K562 (cell line): ENCODE measurements around the gene SMYD1. TPM values are rescaled to one million over a fixed set of nuclear protein-coding genes. Genes with fewer than 3 reads are reported as not detected.

Source experiments
- ATF1 ChIP-seq, 2 experiments: fragments of 450-650 bp in 1 of 2; IDR thresholded peaks; 2 replicates each; pipeline ENCODE4 v1.6.1; 2016; ENCODE audit warnings: missing compliant biosample characterization in 1 of 2, missing genetic modification characterization in 1 of 2
- MYNN ChIP-seq, 2 experiments: sonication (generic); formaldehyde crosslinking in 1 of 2; IDR thresholded peaks; 2 replicates each; pipeline versions ENCODE4 v1.5.0 to v1.6.1; 2016 to 2020; ENCODE audit warnings: antibody characterized with exemption in 1 of 2, missing genetic modification reagents in 1 of 2
- NFXL1 ChIP-seq: fragments of 450-650 bp; formaldehyde crosslinking; IDR thresholded peaks from 2 replicates; pipeline ENCODE4 v1.4.0; 2021; ENCODE audit warnings: mild to moderate bottlenecking
- NR2C2 ChIP-seq, 2 experiments: fragments of 200-800 bp in 1 of 2; sonication (Bioruptor generic) in 1 of 2; sonication (generic) in 1 of 2; formaldehyde crosslinking in 1 of 2; IDR thresholded peaks; 2 replicates each; pipeline versions ENCODE4 v1.6.1 to v1.8.0; 2016 to 2022; ENCODE audit warnings: mild to moderate bottlenecking in 1 of 2, missing compliant biosample characterization in 1 of 2, missing genetic modification characterization in 1 of 2, missing genetic modification reagents in 1 of 2
- RFX1 ChIP-seq: fragments of 450-650 bp; IDR thresholded peaks from 2 replicates; pipeline ENCODE4 v1.6.1; 2016; ENCODE audit warnings: mild to moderate bottlenecking, moderate library complexity
- SMAD1 ChIP-seq: fragments of 150-350 bp; IDR thresholded peaks from 2 replicates; pipeline ENCODE4 v1.6.1; 2014; ENCODE audit warnings: low read length, low read depth; ENCODE audit not compliant: partially characterized antibody
- ZNF232 ChIP-seq: sonication (generic); formaldehyde crosslinking; IDR thresholded peaks from 2 replicates; pipeline ENCODE4 v1.8.0; 2022; ENCODE audit warnings: mild to moderate bottlenecking, missing genetic modification reagents
- ZNF445 ChIP-seq: fragments of 250-450 bp; sonication (Bioruptor Pico); IDR thresholded peaks from 2 replicates; pipeline ENCODE4 v1.4.0; 2020; ENCODE audit warnings: low read depth, mild to moderate bottlenecking, moderate library complexity
- ZSCAN32 ChIP-seq: fragments of 450-650 bp; formaldehyde crosslinking; IDR thresholded peaks from 2 replicates; pipeline ENCODE4 v1.4.0; 2020; ENCODE audit warnings: mild to moderate bottlenecking, moderate library complexity
- polyA plus RNA-seq, 8 experiments: library from polyadenylated mRNA; depleted of rRNA in 4 of 8; stranded (reverse) in 5 of 8; unstranded in 3 of 8; fragments of >200 nt; fragmentation: Nextera tagmentation in 2 of 8; fragmentation: Illumina TruSeq in 1 of 8; extraction: Ambion mirVana in 2 of 8; extraction: Trizol in 1 of 8; gene quantifications; 2 replicates each; pipeline versions ENCODE4 v1.2.1 to v1.2.3, GENCODE V29; 2011 to 2014; ENCODE audit warnings: inconsistent platforms in 1 of 8, missing spikeins in 1 of 8
- total RNA-seq, 7 experiments: library from RNA; depleted of rRNA in 6 of 7; stranded (reverse); fragments of >200 nt in 6 of 7; fragmentation: Illumina TruSeq in 2 of 7; extraction: Trizol in 2 of 7; gene quantifications; 2 replicates each; pipeline versions ENCODE4 v1.2.1 to v1.2.3, GENCODE V29; 2011 to 2021; ENCODE audit warnings: low replicate concordance in 1 of 7
- TF ChIP-seq, protein P1 (sequence below): fragments of 450-650 bp; IDR thresholded peaks from 2 replicates; pipeline ENCODE4 v1.6.1; 2016; ENCODE audit warnings: mild to moderate bottlenecking
- TF ChIP-seq, protein P2 (sequence below): fragments of 200-800 bp; sonication (Bioruptor generic); IDR thresholded peaks from 2 replicates; pipeline ENCODE4 v1.6.1; 2017; ENCODE audit warnings: missing genetic modification characterization, missing compliant biosample characterization
- TF ChIP-seq, protein P3 (sequence below), 2 experiments: fragments of 250-450 bp in 1 of 2; fragments of 450-650 bp in 1 of 2; sonication (Bioruptor Pico) in 1 of 2; IDR thresholded peaks; 2 replicates each; pipeline versions ENCODE4 v1.6.1 to v1.8.0; 2016 to 2021; ENCODE audit warnings: mild to moderate bottlenecking in 2 of 2, moderate library complexity in 2 of 2, missing compliant biosample characterization in 1 of 2, missing genetic modification characterization in 1 of 2
- TF ChIP-seq, protein P4 (sequence below): fragments of 250-450 bp; sonication (Bioruptor Pico); IDR thresholded peaks from 2 replicates; pipeline ENCODE4 v1.4.0; 2020
- TF ChIP-seq, protein P5 (sequence below): fragments of 450-650 bp; IDR thresholded peaks from 2 replicates; pipeline ENCODE4 v1.6.1; 2016; ENCODE audit warnings: borderline replicate concordance

SMYD1 gene
- total and polyA plus RNA-seq, 9 of the 15 experiments (the other 6 are each of a cell fraction or from before 2014, with no cell fraction given): not detected

DNA sequence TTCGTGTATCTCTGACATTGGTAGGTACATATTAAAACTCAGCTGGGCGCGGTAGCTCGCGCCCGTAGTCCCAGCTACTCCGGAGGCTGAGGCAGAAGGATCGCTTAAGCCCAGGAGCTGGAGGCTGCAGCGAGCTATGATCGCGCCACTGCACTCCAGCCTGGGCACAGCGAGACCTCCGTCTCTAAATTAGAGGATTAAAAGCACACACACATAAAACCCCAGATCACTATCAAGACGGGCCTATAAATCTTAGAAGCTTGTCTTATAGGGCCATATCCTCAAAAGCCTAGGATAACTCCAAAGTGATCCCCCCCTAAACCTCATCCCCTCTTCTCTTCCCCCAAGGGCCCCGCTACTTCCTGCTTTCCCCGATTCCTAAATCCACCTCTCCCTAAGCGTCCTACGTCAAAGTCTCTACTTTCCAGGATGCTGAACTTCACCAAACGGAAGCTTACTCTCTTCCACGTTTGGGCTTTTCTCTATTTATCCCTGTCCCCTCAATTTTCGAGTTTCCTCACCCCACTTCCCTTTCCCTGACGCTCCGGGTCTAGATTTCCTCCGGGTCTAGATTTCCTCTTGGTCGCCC, 12.7 kb upstream of the SMYD1 start (continued):
- TF ChIP-seq, protein P1, sequence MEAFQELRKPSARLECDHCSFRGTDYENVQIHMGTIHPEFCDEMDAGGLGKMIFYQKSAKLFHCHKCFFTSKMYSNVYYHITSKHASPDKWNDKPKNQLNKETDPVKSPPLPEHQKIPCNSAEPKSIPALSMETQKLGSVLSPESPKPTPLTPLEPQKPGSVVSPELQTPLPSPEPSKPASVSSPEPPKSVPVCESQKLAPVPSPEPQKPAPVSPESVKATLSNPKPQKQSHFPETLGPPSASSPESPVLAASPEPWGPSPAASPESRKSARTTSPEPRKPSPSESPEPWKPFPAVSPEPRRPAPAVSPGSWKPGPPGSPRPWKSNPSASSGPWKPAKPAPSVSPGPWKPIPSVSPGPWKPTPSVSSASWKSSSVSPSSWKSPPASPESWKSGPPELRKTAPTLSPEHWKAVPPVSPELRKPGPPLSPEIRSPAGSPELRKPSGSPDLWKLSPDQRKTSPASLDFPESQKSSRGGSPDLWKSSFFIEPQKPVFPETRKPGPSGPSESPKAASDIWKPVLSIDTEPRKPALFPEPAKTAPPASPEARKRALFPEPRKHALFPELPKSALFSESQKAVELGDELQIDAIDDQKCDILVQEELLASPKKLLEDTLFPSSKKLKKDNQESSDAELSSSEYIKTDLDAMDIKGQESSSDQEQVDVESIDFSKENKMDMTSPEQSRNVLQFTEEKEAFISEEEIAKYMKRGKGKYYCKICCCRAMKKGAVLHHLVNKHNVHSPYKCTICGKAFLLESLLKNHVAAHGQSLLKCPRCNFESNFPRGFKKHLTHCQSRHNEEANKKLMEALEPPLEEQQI: no peak
- TF ChIP-seq, protein P2, sequence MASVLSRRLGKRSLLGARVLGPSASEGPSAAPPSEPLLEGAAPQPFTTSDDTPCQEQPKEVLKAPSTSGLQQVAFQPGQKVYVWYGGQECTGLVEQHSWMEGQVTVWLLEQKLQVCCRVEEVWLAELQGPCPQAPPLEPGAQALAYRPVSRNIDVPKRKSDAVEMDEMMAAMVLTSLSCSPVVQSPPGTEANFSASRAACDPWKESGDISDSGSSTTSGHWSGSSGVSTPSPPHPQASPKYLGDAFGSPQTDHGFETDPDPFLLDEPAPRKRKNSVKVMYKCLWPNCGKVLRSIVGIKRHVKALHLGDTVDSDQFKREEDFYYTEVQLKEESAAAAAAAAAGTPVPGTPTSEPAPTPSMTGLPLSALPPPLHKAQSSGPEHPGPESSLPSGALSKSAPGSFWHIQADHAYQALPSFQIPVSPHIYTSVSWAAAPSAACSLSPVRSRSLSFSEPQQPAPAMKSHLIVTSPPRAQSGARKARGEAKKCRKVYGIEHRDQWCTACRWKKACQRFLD: no peak
- TF ChIP-seq ZSCAN32 (no peak), ATF1 (CRISPR knock-in tag; IDR thresholded peaks at IDR 0.05) (no peak), ATF1 (tag; IDR thresholded peaks at IDR 0.05) (no peak), RFX1 (no peak), ZNF445 (CRISPR knock-in tag) (no peak), MYNN (IDR thresholded peaks at IDR 0.05) (no peak), MYNN (CRISPR knock-in tag; IDR thresholded peaks at IDR 0.05) (no peak), ZNF232 (no peak), SMAD1 (no peak), NFXL1 (CRISPR knock-in tag) (no peak), NR2C2 (CRISPR knock-in tag; IDR thresholded peaks at IDR 0.05) (no peak), NR2C2 (tag; IDR thresholded peaks at IDR 0.05) (peak; percentile 1; the same call in 1 of the 2 replicates)
- TF ChIP-seq, protein P3, sequence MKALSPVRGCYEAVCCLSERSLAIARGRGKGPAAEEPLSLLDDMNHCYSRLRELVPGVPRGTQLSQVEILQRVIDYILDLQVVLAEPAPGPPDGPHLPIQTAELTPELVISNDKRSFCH (CRISPR knock-in tag; IDR thresholded peaks at IDR 0.05): no peak
- TF ChIP-seq, protein P3 (tag; IDR thresholded peaks at IDR 0.05): no peak
- TF ChIP-seq, protein P4, sequence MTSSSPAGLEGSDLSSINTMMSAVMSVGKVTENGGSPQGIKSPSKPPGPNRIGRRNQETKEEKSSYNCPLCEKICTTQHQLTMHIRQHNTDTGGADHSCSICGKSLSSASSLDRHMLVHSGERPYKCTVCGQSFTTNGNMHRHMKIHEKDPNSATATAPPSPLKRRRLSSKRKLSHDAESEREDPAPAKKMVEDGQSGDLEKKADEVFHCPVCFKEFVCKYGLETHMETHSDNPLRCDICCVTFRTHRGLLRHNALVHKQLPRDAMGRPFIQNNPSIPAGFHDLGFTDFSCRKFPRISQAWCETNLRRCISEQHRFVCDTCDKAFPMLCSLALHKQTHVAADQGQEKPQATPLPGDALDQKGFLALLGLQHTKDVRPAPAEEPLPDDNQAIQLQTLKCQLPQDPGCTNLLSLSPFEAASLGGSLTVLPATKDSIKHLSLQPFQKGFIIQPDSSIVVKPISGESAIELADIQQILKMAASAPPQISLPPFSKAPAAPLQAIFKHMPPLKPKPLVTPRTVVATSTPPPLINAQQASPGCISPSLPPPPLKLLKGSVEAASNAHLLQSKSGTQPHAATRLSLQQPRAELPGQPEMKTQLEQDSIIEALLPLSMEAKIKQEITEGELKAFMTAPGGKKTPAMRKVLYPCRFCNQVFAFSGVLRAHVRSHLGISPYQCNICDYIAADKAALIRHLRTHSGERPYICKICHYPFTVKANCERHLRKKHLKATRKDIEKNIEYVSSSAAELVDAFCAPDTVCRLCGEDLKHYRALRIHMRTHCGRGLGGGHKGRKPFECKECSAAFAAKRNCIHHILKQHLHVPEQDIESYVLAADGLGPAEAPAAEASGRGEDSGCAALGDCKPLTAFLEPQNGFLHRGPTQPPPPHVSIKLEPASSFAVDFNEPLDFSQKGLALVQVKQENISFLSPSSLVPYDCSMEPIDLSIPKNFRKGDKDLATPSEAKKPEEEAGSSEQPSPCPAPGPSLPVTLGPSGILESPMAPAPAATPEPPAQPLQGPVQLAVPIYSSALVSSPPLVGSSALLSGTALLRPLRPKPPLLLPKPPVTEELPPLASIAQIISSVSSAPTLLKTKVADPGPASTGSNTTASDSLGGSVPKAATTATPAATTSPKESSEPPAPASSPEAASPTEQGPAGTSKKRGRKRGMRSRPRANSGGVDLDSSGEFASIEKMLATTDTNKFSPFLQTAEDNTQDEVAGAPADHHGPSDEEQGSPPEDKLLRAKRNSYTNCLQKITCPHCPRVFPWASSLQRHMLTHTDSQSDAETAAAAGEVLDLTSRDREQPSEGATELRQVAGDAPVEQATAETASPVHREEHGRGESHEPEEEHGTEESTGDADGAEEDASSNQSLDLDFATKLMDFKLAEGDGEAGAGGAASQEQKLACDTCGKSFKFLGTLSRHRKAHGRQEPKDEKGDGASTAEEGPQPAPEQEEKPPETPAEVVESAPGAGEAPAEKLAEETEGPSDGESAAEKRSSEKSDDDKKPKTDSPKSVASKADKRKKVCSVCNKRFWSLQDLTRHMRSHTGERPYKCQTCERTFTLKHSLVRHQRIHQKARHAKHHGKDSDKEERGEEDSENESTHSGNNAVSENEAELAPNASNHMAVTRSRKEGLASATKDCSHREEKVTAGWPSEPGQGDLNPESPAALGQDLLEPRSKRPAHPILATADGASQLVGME (CRISPR knock-in tag): no peak
- TF ChIP-seq, protein P5, sequence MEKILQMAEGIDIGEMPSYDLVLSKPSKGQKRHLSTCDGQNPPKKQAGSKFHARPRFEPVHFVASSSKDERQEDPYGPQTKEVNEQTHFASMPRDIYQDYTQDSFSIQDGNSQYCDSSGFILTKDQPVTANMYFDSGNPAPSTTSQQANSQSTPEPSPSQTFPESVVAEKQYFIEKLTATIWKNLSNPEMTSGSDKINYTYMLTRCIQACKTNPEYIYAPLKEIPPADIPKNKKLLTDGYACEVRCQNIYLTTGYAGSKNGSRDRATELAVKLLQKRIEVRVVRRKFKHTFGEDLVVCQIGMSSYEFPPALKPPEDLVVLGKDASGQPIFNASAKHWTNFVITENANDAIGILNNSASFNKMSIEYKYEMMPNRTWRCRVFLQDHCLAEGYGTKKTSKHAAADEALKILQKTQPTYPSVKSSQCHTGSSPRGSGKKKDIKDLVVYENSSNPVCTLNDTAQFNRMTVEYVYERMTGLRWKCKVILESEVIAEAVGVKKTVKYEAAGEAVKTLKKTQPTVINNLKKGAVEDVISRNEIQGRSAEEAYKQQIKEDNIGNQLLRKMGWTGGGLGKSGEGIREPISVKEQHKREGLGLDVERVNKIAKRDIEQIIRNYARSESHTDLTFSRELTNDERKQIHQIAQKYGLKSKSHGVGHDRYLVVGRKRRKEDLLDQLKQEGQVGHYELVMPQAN: no peak; the same call in 1 of the 2 replicates
